HG02938 (cell line): ENCODE data around the gene SNX15.

ENCODE experiments used
- ATAC-seq: cut with Tn5 transposase; IDR thresholded peaks from one replicate; pipeline ENCODE4 v1.9.1; 2021; ENCODE audit warnings: mild to moderate bottlenecking, moderate library complexity; ENCODE audit not compliant: unreplicated experiment

SNX15 gene

DNA sequence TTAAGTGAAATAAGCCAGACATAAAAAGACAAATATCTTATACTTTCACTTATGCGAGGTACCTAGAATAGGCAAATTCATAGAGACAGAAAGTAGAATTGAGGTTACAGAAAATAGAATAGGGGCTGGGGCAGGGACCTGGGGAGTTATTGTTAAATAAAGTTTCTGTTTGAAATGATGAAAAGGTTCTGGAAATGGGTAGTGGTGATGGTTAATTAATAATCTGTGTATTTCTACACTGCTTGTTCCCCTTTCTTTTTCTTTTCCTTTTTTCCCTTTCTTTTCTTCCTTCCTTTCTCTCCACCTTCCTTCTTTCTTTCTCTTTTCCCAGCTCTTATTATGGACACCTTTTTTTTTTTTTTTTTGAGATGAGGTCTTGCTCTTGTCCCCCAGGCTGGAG lies 28.3 kb downstream of the SNX15 start:
- no peak for ATAC-seq

DNA sequence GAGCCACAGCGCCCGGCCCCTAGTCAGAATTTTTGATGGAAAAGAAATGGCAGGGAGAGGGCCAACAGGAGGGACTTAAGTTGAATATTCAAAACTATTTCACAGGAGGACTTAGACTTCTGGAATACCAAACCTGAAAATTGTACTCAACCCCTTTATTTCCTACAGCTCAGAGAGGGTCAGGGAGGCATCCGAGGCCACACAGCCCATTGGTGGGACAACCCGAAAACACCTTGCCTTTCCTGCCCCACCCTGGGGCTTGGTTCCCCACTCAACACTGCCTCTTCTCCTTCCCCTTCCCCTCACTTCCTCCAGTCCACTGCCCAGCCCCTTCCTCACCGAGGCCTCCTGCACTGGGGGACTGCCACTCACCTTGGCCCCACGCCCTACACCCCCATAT lies 29.8 kb downstream of the SNX15 start:
- no peak for ATAC-seq

DNA sequence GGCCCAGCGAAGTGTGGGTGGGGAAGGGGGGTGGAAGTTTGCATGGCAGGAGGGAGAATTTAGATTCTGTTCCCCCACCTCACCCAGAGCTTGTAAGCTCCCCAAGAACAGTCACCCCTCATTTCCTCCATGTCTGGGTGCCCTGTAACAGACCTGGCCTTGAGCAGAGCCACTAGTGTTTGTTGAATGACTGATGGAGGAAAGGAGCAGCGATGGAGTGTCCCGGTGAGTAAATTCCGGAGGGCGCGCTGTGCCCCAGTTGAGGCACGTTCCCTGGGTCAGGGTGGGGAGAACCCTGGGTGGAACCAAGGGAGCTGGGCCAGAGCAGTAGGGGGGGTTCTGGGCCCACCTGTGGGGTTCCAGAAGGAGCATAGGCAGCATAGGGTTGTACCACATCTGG lies 30.3 kb downstream of the SNX15 start:
- no peak for ATAC-seq

DNA sequence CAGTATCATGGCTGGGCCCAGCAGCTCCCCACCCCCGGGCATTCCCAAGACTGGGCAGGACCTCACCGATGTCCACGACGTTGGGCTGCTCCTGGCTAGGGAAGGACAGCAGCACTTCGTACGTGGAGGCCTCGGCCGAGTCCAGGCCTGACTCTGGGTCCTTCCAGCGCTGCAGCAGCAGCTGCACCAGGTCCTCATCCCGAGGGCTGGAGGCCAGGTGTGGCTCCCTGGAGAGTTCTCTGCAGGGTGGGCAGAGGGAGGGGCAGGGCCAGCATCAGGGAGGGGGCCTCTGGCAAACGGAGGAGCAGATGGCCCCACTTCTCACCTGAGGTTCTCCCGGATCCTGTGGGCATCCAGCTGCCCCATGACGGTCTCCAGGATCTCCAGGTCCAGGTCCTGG lies 30.8 kb downstream of the SNX15 start:
- no peak for ATAC-seq

DNA sequence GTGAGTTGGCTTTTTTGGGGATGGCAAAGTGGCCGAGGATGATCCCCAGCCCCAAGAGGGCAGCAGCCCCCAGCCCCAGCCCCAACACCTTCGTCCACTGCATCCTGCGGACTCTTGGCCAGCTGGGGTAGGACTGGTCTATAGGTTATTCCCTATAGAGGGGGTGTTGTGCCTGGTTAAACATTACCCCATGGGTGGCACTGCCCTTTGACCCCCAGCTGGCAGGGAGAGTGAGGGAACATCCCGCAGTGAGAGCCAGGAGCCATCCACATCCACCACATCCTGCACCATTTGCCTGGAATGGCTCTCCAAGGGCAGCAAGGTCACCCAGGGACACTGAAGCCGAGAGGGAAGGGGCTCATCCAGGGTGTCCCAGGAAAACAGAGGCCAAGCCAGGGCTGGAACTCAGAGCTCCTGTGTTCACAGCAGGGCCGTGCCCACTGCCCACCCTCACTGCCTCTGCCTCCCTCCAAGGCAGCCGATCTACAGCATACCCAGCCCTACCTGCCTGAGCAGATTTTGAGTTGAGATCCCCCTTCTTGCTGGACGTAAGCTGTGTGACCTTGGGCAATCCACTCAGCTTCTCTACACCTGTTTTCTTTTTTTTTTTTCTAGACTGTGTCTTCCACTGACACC lies 31.3 kb downstream of the SNX15 start, which contains the start of gene NAALADL1:
NAALADL1 (minus strand) TSS at position 135 of the 636 bp plus-strand sequence; CDS start at position 103, 32 bp downstream.
- ATAC-seq: no peak

DNA sequence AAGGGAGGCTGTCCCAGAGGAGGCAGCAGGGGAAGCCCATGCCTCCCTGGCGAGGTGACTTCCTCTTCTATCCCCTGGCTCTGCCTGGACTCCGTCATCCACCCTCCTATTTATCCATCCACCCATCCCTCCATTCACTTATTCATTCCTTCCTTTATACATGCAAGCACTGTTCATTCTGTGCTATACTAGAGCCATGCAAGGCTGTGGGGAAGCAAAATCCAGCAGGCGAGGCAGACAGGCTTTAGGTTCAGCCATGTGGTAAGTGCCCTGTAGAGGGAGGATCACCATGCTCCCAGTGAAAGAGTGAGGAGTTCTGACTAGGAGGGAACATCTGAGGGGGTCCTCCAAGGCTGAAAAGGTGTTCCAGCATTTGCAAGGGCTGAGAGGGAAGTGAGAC lies 32.3 kb downstream of the SNX15 start:
- ATAC-seq: no peak

- no peak for ATAC-seq
Measured at GRCh38 chr11:65059959-65060824, 33.0 kb downstream of the SNX15 start.

DNA sequence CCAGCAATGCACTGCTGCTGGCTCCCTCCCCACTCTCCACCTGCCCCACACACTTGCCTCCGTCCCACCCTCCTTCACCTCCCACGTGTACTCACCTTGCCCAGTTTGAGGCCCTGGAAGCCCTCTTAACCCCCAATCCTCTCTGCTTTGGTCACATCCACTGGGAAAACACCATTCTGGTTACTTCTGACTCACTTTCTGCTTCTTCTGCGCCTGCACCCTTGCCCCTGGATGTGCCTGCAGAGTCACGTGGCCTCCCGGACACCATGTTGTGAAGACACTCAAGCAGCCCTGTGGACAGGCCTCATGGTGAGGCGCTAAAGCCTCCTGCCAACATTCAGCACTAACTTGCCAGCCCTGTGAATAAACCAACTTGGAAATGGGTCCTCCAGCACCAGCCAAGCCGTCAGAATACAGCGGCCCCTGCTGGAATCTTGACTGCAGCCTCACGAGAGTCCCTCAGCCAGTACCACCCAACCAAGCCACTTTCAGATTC lies 33.7 kb downstream of the SNX15 start:
- no peak for ATAC-seq

GRCh38 chr11:65063532-65063931 lies 36.3 kb downstream of the SNX15 start:
- ATAC-seq: no peak

DNA sequence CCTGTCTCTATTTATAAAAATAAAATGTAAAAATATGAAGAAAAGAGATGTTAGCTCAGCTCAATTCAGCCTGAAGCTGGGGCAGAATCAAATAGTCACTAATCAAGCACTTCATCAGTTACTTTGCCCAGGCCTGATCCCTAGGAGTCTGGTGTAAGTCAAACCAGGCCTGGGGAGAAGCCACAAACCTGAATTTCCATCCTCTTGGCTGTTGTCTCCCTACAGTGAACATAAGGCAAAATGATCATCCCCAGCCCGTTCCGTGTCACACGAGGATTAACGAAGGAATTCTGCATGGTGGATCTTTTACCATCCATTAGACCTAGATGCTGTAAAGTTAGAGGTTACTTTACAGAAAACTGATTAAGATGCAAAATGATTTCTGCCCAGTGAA lies 37.6 kb downstream of the SNX15 start:
- no peak for ATAC-seq

DNA sequence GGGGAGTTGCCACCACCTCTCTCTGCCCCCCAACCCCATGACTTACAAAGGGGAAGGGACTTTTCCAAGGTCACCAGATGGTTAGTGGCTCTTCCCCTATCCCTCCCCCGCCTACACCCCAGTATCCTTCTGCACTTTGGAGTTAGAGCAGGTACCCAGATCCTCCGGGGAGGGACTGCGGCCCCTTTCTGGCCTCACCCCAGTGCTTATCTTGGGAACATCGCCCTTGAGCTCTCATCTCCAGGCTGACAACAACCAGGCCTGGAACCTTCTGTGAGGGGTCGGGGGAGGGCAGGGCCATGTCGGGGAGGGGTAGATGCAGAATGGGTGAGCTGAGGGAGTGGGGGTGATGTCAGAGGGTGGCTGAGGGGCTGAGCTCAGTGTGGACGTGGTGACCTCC lies 38.6 kb downstream of the SNX15 start:
- ATAC-seq: no peak

DNA sequence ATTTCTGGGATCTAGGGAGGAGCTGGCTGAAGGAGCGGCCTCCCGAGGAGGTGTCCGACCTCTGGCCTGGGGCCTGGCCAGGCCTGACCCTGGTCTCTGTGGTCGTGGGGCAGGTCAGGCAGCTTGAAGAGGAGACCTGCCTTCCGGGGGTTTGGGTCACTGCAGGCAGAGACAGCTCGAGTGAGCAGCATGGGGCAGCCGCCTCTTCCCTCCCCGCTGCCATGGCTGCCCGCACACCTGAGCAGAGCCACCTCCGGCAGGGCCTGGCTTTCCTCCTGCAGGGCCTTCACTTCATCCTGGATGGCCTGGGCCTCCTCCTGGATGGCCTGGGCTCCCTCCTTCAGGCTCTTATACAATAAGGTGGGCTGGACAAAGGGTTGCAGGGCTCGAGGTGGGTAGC lies 39.1 kb downstream of the SNX15 start:
- no peak for ATAC-seq

- no peak for ATAC-seq
Measured at GRCh38 chr11:65066805-65067291, 39.6 kb downstream of the SNX15 start.

GRCh38 chr11:65067446-65067845 lies 40.2 kb downstream of the SNX15 start:
- no peak for ATAC-seq

GRCh38 chr11:65069217-65069616 lies 42.0 kb downstream of the SNX15 start:
- ATAC-seq: no peak

DNA sequence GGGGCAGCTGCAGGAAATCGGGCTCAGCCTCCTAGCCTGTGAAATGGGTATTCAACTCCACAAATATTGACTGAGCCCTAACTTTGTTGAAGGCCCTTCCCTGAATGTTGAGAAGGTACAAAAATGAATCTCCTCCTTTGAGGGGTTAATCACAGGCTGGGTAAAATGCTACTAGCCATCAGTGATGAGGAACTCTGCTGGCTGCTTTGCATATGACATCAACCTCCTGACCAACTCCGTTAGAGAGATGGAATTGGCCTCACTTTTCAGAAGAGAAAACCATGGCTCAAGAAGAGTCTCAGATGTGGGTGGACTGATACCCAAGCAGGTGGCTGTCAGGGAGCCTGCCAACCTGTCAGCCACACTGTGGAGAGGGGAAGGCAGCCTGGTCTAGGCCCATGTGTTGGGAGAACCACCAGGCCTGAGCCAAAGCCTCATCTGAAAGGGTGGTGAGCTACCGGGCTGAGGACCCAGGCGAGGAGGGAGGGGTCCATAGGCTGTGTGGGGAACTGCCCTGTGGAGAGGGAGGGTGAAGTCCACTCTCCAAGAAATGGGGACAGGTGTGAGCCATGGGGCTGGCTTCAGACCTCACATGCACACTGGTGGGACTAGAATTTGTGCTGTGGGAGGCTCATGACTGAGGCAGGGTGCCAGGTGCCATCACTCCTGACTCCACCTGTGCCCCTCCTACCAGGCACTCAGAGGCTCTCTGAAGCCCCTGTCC lies 44.8 kb downstream of the SNX15 start:
- no peak for ATAC-seq

GRCh38 chr11:65072631-65072966 lies 45.4 kb downstream of the SNX15 start:
- no peak for ATAC-seq

DNA sequence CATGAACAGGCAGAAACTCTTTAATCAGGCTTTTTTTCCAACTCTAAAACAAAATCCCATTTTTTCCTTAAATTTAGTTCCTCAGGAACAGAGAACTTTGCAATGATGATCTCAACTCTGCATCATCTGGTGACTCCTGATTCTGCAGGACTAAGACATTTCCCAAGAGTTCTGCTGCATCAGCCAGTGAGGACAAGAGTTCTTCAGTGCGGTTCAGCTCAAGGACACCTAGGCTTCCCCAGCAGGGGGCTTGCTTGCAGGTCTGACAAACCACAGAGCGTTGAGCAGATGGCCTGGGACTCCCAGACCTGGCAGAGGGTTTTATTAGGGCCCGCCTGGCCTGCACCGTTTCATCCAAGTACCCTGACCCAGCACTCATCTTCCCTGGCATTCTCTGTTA lies 50.2 kb downstream of the SNX15 start:
- ATAC-seq: no peak

DNA sequence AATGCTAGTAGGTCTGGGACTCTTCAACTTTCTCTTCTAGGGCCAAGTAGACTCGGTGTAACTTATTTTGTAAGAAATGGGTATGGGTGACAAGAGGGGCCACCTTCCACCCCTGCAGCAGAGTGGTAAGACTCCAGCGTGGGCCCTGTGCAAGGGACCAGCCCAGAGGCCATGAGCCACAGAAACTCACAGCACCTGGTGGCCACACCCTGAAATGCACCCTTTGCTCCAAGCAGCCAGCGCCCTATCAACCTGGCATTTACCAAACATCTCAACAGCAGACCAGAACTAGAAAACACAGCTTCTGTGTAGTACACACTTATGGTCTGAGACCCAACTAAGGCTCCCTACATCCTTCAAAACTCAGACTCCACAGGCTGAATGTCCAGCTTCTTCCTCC lies 50.9 kb downstream of the SNX15 start:
- no peak for ATAC-seq

DNA sequence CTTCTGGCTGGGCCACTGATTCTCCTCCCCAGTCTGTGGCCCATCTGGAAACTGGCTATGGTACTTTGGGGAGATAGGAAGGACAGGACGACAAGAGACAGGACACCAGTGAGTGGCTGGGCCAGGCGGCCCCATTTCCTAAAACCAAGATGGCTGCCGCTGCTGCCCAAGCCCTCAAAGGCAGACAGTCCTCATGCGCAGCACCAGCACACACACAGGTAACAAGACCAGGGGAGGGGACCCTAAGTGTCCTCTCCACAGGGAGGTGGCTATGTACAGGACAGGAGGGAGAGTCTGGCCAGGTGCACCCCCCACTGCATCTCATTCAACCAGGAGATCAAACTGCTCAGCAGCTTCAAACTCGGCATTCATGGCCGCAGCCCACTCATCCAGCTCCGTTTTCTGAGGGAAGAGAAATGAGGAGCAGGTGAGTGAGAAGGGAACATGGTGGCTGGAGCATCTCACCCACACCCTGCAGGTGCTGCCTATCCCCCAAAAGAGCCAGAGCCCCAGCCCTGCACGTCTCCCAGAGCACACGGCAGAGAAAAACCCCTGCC lies 51.6 kb downstream of the SNX15 start:
- ATAC-seq: no peak

DNA sequence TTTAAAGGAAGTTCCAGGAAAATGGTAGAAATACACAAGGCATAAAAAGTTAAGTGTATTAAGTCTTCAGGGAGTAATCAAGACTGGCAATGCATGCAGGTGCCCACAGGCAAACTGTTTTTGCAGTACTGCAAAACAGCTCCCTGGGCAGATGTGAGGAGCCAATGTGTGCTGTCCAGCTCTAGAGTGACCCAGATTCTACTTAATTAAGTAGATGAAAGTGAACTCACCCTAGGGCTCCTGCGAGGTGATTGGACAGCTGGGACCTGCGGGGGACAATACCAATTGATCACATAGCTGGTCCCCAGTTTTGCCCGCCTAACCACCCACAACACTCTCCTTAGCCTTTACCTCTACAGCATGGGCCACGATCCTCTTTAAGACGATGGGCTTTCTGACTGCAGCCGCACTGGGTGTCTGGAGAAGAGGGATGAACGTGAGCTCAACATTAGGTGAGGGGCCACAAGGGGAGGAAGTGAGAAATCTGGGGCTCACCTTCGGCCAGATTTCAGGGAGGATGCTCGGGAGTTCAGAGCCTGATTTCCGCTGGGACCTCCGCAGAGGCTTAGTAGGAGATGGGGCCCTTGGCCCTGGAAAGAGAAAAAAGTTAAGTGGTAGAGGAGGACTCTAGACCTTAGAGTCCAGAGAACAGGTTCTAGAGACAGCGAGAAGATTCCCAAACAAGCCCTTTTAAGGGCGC lies 56.0 kb downstream of the SNX15 start:
- peak; percentile 27 for ATAC-seq
